ENCODE measurements around the gene CD151. TPM values are rescaled to one million over a fixed set of nuclear protein-coding genes. Genes with fewer than 3 reads are reported as not detected.

CD151 gene
- total RNA-seq, 1 donor from 2014 or later, result 108 TPM

DNA sequence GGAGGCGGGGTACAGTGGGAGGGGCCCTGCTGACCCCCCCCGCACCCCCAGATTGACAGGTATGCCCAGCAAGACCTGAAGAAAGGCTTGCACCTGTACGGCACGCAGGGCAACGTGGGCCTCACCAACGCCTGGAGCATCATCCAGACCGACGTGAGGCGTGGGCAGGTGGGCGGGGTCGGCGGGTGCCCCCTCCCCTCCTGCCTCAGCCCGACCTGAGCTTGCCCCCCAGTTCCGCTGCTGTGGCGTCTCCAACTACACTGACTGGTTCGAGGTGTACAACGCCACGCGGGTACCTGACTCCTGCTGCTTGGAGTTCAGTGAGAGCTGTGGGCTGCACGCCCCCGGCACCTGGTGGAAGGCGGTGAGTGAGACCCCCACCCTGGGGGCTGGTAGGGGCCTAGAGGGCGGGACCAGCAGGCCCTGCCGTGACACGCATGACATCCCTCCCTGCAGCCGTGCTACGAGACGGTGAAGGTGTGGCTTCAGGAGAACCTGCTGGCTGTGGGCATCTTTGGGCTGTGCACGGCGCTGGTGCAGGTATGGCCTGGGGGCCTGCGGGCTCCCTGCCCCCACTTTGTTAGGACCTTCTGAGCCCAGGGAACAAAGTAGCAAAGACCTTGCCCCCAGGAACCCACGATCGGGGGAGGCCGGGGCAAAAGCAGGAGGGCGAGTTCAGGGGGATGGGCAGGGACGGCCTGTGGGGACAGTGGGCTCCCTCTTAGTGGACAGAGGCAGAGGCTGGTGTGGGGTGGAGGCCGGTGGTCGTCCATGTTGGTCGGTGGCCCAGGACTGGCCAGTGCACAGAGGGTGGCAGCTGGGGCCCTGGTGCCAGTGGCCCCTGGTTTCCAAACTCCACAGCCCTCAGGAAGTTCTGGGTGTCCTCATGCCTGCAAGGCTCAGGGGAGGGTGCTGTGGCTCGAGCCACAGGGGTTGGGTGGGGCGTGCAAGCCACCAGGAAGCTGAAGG is 33.0 kb downstream of the CD151 start:
- Mint-ChIP-seq H3K4me1 (peaks cover 4% of the 10 kb centered on the region), H3K27me3 (ENCODE audit: low read depth) (no peaks in the 10 kb centered on the region), H3K9me3 (no peaks in the 10 kb centered on the region), H3K27ac (ENCODE audit: unreplicated experiment) (peak overlapping the region; percentile 71), H3K36me3 (ENCODE audit: low read depth) (no peaks in the 10 kb centered on the region), H3K4me3 (no peak overlapping the region)
- no peak for DNase-seq (ENCODE audit: low read depth, low spot score)
- TF ChIP-seq, protein P1, sequence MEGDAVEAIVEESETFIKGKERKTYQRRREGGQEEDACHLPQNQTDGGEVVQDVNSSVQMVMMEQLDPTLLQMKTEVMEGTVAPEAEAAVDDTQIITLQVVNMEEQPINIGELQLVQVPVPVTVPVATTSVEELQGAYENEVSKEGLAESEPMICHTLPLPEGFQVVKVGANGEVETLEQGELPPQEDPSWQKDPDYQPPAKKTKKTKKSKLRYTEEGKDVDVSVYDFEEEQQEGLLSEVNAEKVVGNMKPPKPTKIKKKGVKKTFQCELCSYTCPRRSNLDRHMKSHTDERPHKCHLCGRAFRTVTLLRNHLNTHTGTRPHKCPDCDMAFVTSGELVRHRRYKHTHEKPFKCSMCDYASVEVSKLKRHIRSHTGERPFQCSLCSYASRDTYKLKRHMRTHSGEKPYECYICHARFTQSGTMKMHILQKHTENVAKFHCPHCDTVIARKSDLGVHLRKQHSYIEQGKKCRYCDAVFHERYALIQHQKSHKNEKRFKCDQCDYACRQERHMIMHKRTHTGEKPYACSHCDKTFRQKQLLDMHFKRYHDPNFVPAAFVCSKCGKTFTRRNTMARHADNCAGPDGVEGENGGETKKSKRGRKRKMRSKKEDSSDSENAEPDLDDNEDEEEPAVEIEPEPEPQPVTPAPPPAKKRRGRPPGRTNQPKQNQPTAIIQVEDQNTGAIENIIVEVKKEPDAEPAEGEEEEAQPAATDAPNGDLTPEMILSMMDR (conservative IDR thresholded peaks at IDR 0.05), result no peak

GRCh38 chr11:866481-866880 is 33.7 kb downstream of the CD151 start:
- Mint-ChIP-seq H3K27me3 (ENCODE audit: low read depth) (no peaks in the 10 kb centered on the region), H3K36me3 (ENCODE audit: low read depth) (no peaks in the 10 kb centered on the region), H3K9me3 (no peaks in the 10 kb centered on the region), H3K4me3 (no peak overlapping the region), H3K4me1 (peaks cover 4% of the 10 kb centered on the region), H3K27ac (ENCODE audit: unreplicated experiment) (no peak overlapping the region)
- no peak for DNase-seq (ENCODE audit: low read depth, low spot score)
- TF ChIP-seq, protein P1 (conservative IDR thresholded peaks at IDR 0.05), result no peak

GRCh38 chr11:867856-868358 is 35.2 kb downstream of the CD151 start:
- TF ChIP-seq, protein P1 (conservative IDR thresholded peaks at IDR 0.05), result no peak
- no peak overlapping the region for H3K4me3 Mint-ChIP-seq

DNA sequence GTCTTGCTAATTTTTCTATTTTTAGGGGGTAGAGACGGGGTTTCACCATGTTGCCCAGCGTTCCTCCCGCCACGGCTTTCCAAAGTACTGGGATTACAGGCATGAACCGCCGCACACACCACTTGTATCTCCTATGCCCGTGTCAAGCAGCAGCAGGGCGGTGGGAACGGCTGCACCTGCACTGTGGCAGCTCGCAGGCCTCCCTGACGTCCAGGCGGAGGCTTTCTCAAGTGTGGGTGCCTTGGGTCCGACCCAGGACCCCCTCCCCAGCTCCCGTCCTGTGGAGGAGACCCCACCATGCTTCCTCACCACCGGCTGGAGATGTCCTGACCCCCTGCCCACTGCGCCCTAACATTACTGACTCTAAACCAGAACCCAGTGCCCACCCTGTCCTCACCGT is 35.6 kb downstream of the CD151 start:
- Mint-ChIP-seq H3K4me3 (no peak overlapping the region), H3K9me3 (no peaks in the 10 kb centered on the region), H3K36me3 (ENCODE audit: low read depth) (no peaks in the 10 kb centered on the region), H3K27ac (ENCODE audit: unreplicated experiment) (no peak overlapping the region), H3K27me3 (ENCODE audit: low read depth) (no peaks in the 10 kb centered on the region), H3K4me1 (peaks cover 4% of the 10 kb centered on the region)
- DNase-seq (ENCODE audit: low read depth, low spot score), result no peak
- TF ChIP-seq, protein P1 (conservative IDR thresholded peaks at IDR 0.05), result no peak

More at GRCh38 chr11:867856-868358, 35.2 kb downstream of the CD151 start:
- Mint-ChIP-seq H3K9me3 (no peaks in the 10 kb centered on the region), H3K4me1 (peaks cover 4% of the 10 kb centered on the region), H3K36me3 (ENCODE audit: low read depth) (no peaks in the 10 kb centered on the region), H3K27ac (ENCODE audit: unreplicated experiment) (no peak overlapping the region), H3K27me3 (ENCODE audit: low read depth) (no peaks in the 10 kb centered on the region)
- no peak for DNase-seq (ENCODE audit: low read depth, low spot score)

DNA sequence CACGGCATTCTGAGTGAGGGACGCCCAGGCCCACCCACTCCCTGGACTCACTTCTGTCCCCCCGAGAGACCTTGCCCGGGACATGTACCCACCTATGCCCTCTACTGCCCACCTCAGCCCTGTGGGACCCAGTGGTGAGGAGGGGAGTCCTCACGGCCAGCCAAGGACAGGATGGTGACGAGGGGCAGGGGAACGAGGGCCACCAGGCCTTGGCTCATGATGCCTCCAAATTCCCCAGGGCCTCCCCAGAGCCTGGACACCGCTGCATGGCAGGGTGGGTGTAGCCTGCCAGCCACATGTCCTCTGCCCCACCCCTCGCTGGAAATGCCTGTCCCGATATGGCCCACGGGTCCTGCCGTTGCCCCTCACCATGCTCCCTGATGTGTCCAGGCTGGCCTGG is 36.0 kb downstream of the CD151 start:
- TF ChIP-seq, protein P1 (conservative IDR thresholded peaks at IDR 0.05), result no peak
- Mint-ChIP-seq H3K27me3 (ENCODE audit: low read depth) (no peaks in the 10 kb centered on the region), H3K4me3 (no peak overlapping the region), H3K9me3 (no peaks in the 10 kb centered on the region), H3K36me3 (ENCODE audit: low read depth) (peaks cover 2% of the 10 kb centered on the region), H3K27ac (ENCODE audit: unreplicated experiment) (no peak overlapping the region), H3K4me1 (peaks cover 4% of the 10 kb centered on the region)
- no peak for DNase-seq (ENCODE audit: low read depth, low spot score)

All from neural crest cell (in vitro differentiated cells).